ENCODE measurements around the gene GPBP1. TPM values are rescaled to one million over a fixed set of nuclear protein-coding genes. Genes with fewer than 3 reads are reported as not detected.

The GPBP1 gene
- total RNA-seq, 1 donor from 2014 or later = 45.6 TPM

DNA sequence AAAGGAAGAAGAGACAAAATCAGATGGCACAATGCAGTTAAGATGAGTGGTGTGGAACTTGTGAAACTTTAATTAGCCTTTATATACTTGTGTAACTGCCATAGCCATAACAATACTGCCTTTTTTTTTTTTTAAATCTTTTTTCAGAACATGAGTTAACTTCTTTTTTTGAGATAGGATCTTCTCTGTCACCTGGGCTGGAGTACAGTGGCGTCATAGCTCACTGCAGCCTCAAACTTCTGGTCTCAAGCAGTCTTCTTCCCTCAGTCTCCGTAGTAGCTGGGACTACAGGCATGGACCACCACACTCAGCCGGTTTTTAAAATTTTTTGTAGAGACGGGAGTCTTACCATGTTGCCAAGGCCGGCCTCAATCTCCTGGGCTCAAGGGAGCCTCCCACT is 37.2 kb downstream of the GPBP1 start:
- H3K9me3 Mint-ChIP-seq (ENCODE audit: low read depth) = no peaks in the 10 kb centered on the region
- no peak for DNase-seq (ENCODE audit: low spot score)
- H3K4me1 Mint-ChIP-seq (ENCODE audit: low read depth) = peaks cover 50% of the 10 kb centered on the region
- TF ChIP-seq, protein P1, sequence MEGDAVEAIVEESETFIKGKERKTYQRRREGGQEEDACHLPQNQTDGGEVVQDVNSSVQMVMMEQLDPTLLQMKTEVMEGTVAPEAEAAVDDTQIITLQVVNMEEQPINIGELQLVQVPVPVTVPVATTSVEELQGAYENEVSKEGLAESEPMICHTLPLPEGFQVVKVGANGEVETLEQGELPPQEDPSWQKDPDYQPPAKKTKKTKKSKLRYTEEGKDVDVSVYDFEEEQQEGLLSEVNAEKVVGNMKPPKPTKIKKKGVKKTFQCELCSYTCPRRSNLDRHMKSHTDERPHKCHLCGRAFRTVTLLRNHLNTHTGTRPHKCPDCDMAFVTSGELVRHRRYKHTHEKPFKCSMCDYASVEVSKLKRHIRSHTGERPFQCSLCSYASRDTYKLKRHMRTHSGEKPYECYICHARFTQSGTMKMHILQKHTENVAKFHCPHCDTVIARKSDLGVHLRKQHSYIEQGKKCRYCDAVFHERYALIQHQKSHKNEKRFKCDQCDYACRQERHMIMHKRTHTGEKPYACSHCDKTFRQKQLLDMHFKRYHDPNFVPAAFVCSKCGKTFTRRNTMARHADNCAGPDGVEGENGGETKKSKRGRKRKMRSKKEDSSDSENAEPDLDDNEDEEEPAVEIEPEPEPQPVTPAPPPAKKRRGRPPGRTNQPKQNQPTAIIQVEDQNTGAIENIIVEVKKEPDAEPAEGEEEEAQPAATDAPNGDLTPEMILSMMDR (IDR thresholded peaks at IDR 0.05) = no peak
- no peak overlapping the region for H3K4me3 Mint-ChIP-seq (ENCODE audit: unreplicated experiment)
- peaks cover 8% of the 10 kb centered on the region for H3K36me3 Mint-ChIP-seq (ENCODE audit: low read depth)
- no peaks in the 10 kb centered on the region for H3K27me3 Mint-ChIP-seq (ENCODE audit: low read depth)
- H3K27ac Mint-ChIP-seq (ENCODE audit: unreplicated experiment) = no peak overlapping the region

DNA sequence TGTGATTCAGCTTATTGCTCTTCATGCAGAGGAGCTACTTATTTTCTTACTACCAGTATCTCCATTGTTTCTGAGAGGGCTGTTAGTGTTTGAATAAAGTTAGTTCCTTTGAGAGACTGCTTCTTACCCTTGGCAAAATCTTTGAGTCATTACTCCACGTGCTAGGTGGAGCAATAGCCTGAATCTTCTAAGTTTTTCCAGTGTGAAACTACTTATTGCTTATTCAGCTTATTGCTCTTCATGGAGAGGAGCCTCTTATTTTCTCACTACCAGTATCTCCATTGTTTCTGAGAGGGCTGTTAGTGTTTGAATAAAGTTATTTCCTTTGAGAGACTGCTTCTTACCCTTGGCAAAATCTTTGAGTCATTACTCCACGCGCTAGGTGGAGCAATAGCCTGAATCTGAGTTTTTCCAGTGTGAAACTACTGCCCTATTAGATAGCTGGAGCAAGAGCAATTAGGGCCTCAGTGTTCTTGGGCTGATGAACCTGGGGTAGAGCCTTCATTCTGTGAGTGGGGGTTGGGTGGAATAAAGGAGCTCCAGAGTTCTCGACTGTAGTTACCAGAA is 41.9 kb downstream of the GPBP1 start:
- peaks cover 40% of the 10 kb centered on the region for H3K4me1 Mint-ChIP-seq (ENCODE audit: low read depth)
- H3K27me3 Mint-ChIP-seq (ENCODE audit: low read depth) = no peaks in the 10 kb centered on the region
- H3K4me3 Mint-ChIP-seq (ENCODE audit: unreplicated experiment) = no peak overlapping the region
- peak overlapping the region; percentile 87 for H3K27ac Mint-ChIP-seq (ENCODE audit: unreplicated experiment)
- no peaks in the 10 kb centered on the region for H3K9me3 Mint-ChIP-seq (ENCODE audit: low read depth)
- peaks cover 6% of the 10 kb centered on the region for H3K36me3 Mint-ChIP-seq (ENCODE audit: low read depth)
- DNase-seq (ENCODE audit: low spot score) = no peak
- TF ChIP-seq, protein P1 (IDR thresholded peaks at IDR 0.05) = no peak

DNA sequence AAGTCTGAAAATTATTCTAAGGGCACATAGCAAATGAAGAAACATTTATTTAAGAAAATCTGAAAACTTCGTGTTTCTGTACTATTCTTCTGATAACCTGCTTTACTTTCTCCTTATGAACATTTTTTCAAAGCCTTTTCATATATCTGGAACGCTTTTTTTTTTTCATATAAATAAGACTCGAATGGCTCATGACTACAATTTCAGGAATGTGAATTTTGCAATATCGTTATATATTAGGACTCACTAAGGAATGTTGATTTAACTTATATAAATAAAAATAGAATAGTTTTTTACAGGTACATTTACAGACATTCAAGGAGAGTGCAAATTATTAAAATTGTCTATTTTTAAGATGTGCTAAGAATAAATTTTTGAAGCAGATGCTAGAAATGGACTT is 42.9 kb downstream of the GPBP1 start:
- Mint-ChIP-seq H3K9me3 (ENCODE audit: low read depth) (no peaks in the 10 kb centered on the region), H3K4me3 (ENCODE audit: unreplicated experiment) (peak overlapping the region; percentile 4), H3K4me1 (ENCODE audit: low read depth) (peaks cover 43% of the 10 kb centered on the region), H3K36me3 (ENCODE audit: low read depth) (peaks cover 6% of the 10 kb centered on the region), H3K27me3 (ENCODE audit: low read depth) (no peaks in the 10 kb centered on the region), H3K27ac (ENCODE audit: unreplicated experiment) (peak overlapping the region; percentile 87)
- TF ChIP-seq, protein P1 (IDR thresholded peaks at IDR 0.05) = no peak
- no peak for DNase-seq (ENCODE audit: low spot score)

DNA sequence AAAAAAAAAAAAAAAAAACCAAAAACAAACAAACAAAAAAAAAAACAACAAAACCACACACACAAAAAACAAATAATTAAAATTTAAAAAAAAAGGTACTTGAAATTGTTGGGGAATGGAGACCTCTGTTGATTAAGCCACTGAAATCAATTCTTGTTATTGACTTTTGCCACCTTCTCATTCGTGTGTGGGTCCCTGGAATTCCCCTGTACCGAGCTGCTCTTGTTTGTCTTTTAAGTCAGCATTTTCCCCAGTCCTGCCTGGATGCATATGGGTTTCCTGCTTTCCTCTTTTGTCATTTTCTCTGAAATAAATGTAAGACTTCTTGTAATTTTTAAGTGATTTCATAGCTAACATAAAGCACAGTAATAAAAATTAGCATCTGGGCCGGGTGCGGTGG is 45.5 kb downstream of the GPBP1 start:
- peaks cover 43% of the 10 kb centered on the region for H3K4me1 Mint-ChIP-seq (ENCODE audit: low read depth)
- peaks cover 6% of the 10 kb centered on the region for H3K36me3 Mint-ChIP-seq (ENCODE audit: low read depth)
- H3K27me3 Mint-ChIP-seq (ENCODE audit: low read depth) = no peaks in the 10 kb centered on the region
- H3K9me3 Mint-ChIP-seq (ENCODE audit: low read depth) = no peaks in the 10 kb centered on the region
- TF ChIP-seq, protein P1 (IDR thresholded peaks at IDR 0.05) = no peak
- no peak overlapping the region for H3K4me3 Mint-ChIP-seq (ENCODE audit: unreplicated experiment)
- no peak overlapping the region for H3K27ac Mint-ChIP-seq (ENCODE audit: unreplicated experiment)
- DNase-seq (ENCODE audit: low spot score) = no peak

DNA sequence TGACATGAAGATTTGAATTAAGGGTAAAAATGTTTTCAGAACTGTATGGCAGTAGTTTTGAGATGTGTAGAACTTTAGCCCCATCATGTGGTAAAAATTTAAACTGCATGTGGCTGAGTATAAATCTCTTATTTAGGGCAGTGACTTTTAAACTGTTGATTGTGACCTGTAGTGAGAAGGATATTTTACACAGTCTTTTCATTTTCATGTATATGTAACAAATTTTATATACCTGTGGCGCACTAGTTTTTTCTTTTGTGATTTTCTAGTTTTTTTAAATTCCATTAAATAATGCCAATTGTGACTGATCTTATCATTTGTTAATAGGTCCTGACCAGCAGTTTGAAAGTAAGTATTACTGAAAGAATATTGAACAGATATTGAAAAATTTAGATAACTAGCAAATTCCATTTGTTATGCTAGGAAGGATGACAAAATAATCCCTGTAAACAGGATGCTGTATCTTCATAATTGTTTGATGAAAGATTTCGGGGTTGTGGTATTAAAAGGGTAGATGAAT is 47.2 kb downstream of the GPBP1 start:
- H3K4me1 Mint-ChIP-seq (ENCODE audit: low read depth) = peaks cover 29% of the 10 kb centered on the region
- H3K27ac Mint-ChIP-seq (ENCODE audit: unreplicated experiment) = peak overlapping the region; percentile 75
- TF ChIP-seq, protein P1 (IDR thresholded peaks at IDR 0.05) = peak; percentile 97
- no peak for DNase-seq (ENCODE audit: low spot score)
- H3K4me3 Mint-ChIP-seq (ENCODE audit: unreplicated experiment) = no peak overlapping the region
- H3K27me3 Mint-ChIP-seq (ENCODE audit: low read depth) = no peaks in the 10 kb centered on the region
- H3K9me3 Mint-ChIP-seq (ENCODE audit: low read depth) = no peaks in the 10 kb centered on the region
- no peaks in the 10 kb centered on the region for H3K36me3 Mint-ChIP-seq (ENCODE audit: low read depth)

Measured in chondrocyte (in vitro differentiated cells).